Measurements from ENCODE around the gene MPPED2.

DNA sequence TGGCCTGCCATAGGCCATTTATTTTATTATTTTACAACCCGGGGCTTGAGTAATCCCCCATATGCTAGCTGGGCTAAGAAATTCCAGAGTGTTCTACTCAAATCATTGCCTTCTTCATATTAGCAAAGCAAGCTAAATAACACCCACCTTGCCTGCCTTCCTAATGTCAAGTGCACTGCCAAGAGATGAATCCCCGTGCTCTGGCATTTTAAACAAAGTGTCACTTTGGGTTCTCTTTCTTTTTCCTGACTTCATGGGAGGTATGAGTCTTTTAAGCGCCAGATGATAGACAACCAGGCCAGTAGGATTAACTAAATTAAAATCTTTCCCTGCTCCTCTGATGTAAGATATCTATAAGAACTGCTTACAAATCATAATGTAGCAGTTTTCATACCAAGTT is 4.5 kb downstream of the MPPED2 start:
- TF ChIP-seq YY1 (IDR thresholded peaks at IDR 0.05; ENCODE audit: insufficient read depth, insufficient read length) (no peak), ZNF274 (IDR thresholded peaks at IDR 0.05; ENCODE audit: low read depth, low read length) (no peak)
